ENCODE data around the gene TRAPPC3L. TPM values are rescaled to one million over a fixed set of nuclear protein-coding genes. Genes with fewer than 3 reads are reported as not detected.

The TRAPPC3L gene
- polyA plus RNA-seq, 1 donor from 2014 or later = not detected

DNA sequence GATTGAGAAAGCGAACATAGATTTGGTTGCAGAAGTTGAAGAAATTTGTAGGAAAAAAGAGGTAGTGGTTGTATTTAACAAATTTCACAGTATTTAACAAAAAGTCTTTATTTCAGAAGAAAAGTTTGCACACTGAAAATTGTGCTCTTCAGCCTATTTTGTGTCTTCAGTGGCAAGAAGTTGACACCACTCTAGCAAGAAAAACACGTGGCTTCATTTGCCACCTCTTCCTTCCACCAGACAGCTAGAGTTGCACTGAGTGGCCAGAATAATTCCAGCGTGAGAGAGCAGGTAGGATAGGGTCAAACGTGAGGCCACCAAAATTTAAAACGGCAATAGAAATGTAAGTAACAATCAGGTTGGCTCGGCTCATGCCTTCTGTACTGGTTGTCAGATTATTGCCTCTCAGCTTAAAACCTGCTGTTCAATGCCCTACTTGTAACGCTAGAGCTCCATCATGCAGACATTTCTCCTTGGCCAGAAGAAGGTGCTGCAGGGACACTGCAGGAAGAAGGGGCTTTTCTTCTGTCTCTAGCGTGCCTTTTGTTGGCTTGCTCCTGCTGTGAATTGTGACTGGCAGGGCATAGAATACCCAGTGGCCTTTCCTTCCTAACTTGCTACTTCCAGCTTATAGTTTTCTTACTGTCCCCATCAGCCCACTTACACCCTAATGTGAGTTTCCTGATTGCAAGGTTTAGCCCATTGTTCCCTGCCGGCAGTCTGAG, 12.1 kb downstream of the TRAPPC3L start:
- Histone ChIP-seq H3K27me3 (ENCODE audit: insufficient read depth, low read depth, low read length) (no peaks in the 10 kb centered on the region), H3F3A (ENCODE audit: insufficient read depth, low read length, poor library complexity, severe bottlenecking) (no peaks in the 10 kb centered on the region), H3K4me2 (ENCODE audit: low read length) (no peak overlapping the region), H3K79me2 (replicated peaks; ENCODE audit: insufficient read depth, low read length) (no peaks in the 10 kb centered on the region), H3K27ac (ENCODE audit: low read length) (no peak overlapping the region), H2AFZ (ENCODE audit: low read depth, low read length) (no peak overlapping the region), H4K20me1 (ENCODE audit: insufficient read depth) (no peaks in the 10 kb centered on the region), H3K36me3 (ENCODE audit: insufficient read depth, low read length) (no peaks in the 10 kb centered on the region), H3K9me3 (ENCODE audit: low read length) (no peaks in the 10 kb centered on the region), H3K4me3 (ENCODE audit: low read length) (no peak overlapping the region), H3K9me2 (ENCODE audit: insufficient read depth, low read length) (no peaks in the 10 kb centered on the region), H3K9ac (ENCODE audit: low read length) (no peak overlapping the region)
- TF ChIP-seq, protein P1, sequence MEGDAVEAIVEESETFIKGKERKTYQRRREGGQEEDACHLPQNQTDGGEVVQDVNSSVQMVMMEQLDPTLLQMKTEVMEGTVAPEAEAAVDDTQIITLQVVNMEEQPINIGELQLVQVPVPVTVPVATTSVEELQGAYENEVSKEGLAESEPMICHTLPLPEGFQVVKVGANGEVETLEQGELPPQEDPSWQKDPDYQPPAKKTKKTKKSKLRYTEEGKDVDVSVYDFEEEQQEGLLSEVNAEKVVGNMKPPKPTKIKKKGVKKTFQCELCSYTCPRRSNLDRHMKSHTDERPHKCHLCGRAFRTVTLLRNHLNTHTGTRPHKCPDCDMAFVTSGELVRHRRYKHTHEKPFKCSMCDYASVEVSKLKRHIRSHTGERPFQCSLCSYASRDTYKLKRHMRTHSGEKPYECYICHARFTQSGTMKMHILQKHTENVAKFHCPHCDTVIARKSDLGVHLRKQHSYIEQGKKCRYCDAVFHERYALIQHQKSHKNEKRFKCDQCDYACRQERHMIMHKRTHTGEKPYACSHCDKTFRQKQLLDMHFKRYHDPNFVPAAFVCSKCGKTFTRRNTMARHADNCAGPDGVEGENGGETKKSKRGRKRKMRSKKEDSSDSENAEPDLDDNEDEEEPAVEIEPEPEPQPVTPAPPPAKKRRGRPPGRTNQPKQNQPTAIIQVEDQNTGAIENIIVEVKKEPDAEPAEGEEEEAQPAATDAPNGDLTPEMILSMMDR (IDR thresholded peaks at IDR 0.05; ENCODE audit: poor library complexity, severe bottlenecking) = no peak
- TF ChIP-seq EZH2 (IDR thresholded peaks at IDR 0.05; ENCODE audit: borderline replicate concordance, insufficient read depth, low read length, poor library complexity, severe bottlenecking) (no peak), SMC3 (conservative IDR thresholded peaks at IDR 0.05; ENCODE audit: poor library complexity) (no peak), TAF1 (IDR thresholded peaks at IDR 0.05; ENCODE audit: low read depth) (no peak), RAD21 (conservative IDR thresholded peaks at IDR 0.05) (no peak), EP300 (conservative IDR thresholded peaks at IDR 0.05; ENCODE audit: poor library complexity, severe bottlenecking) (no peak), POLR2AphosphoS5 (IDR thresholded peaks at IDR 0.05) (no peak), MXI1 (conservative IDR thresholded peaks at IDR 0.05; ENCODE audit: poor library complexity, severe bottlenecking) (no peak), REST (IDR thresholded peaks at IDR 0.05; ENCODE audit: borderline replicate concordance) (no peak)

DNA sequence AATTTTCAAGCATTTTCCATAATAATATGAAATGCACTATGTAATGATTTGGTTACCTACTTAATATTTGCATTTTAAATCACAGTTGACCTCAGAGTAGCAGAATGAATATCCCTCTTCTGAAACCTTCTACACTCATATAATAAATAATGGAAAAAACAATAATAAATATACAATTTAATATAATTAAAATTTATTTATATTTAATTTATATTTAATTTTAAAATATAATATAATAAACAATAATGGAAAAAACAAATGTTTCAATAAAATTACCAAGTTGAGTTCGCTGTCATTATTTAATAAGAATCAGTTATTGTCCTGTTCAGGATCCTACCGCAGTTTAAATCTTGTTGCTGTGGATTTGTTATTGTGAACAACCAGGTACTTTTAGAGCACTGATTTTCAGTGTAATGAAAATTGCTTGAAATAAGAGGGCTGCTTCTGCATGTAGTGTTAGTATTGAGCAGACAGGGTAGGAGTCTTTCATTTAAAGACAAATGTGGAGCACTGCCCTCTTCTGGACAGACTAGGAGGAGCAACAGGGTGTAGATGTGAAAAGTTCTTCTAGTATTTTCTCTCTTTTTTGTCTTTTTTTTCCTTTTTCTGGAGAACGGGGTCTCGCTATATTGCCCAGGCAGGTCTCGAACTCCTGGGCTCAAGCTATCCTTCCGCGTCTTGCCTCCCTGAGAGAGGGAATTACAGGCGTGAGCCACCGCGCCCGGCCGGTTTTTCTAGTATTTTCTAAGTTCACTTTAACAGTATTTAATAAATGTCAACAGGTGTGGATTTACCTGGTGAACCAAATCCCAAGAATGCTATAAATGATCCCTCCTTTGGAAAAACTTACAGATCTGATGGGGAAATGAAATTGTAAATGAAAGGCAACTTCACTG, 13.6 kb downstream of the TRAPPC3L start:
- no peaks in the 10 kb centered on the region for H3F3A ChIP-seq (ENCODE audit: insufficient read depth, low read length, poor library complexity, severe bottlenecking)
- TF ChIP-seq TAF1 (IDR thresholded peaks at IDR 0.05; ENCODE audit: low read depth) = no peak
- TF ChIP-seq REST (IDR thresholded peaks at IDR 0.05; ENCODE audit: borderline replicate concordance) = no peak
- no peak for TF ChIP-seq MXI1 (conservative IDR thresholded peaks at IDR 0.05; ENCODE audit: poor library complexity, severe bottlenecking)
- peak; percentile 40 for TF ChIP-seq RAD21 (conservative IDR thresholded peaks at IDR 0.05)
- no peak for TF ChIP-seq EP300 (conservative IDR thresholded peaks at IDR 0.05; ENCODE audit: poor library complexity, severe bottlenecking)
- no peak for TF ChIP-seq POLR2AphosphoS5 (IDR thresholded peaks at IDR 0.05)
- peak; percentile 55 for TF ChIP-seq SMC3 (conservative IDR thresholded peaks at IDR 0.05; ENCODE audit: poor library complexity)
- TF ChIP-seq, protein P1 (IDR thresholded peaks at IDR 0.05; ENCODE audit: poor library complexity, severe bottlenecking) = peak; percentile 53
- TF ChIP-seq EZH2 (IDR thresholded peaks at IDR 0.05; ENCODE audit: borderline replicate concordance, insufficient read depth, low read length, poor library complexity, severe bottlenecking) = no peak
- H3K9ac ChIP-seq (ENCODE audit: low read length) = no peak overlapping the region
- H4K20me1 ChIP-seq (ENCODE audit: insufficient read depth) = no peaks in the 10 kb centered on the region
- no peaks in the 10 kb centered on the region for H3K27me3 ChIP-seq (ENCODE audit: insufficient read depth, low read depth, low read length)
- H2AFZ ChIP-seq (ENCODE audit: low read depth, low read length) = no peak overlapping the region
- H3K79me2 ChIP-seq (replicated peaks; ENCODE audit: insufficient read depth, low read length) = no peaks in the 10 kb centered on the region
- H3K36me3 ChIP-seq (ENCODE audit: insufficient read depth, low read length) = no peaks in the 10 kb centered on the region
- H3K27ac ChIP-seq (ENCODE audit: low read length) = no peak overlapping the region
- no peak overlapping the region for H3K4me3 ChIP-seq (ENCODE audit: low read length)
- H3K9me3 ChIP-seq (ENCODE audit: low read length) = no peaks in the 10 kb centered on the region
- H3K4me2 ChIP-seq (ENCODE audit: low read length) = no peak overlapping the region
- H3K9me2 ChIP-seq (ENCODE audit: insufficient read depth, low read length) = no peaks in the 10 kb centered on the region

Data from neural cell (in vitro differentiated cells).